ENCODE measurements around the gene KRT31.
"Not testable (repeated sequence)": the region's sequence is repeated elsewhere in the genome, so short reads cannot be mapped to it uniquely, and the experiment has no call there.

Gene KRT31

GRCh38 chr17:41396996-41397660 lies at the start of gene KRT31:
KRT31 (minus strand) TSS chr17:41397608; CDS start chr17:41397539, 69 bp downstream.
- no peak for DNase-seq (ENCODE audit: low read depth)

DNA sequence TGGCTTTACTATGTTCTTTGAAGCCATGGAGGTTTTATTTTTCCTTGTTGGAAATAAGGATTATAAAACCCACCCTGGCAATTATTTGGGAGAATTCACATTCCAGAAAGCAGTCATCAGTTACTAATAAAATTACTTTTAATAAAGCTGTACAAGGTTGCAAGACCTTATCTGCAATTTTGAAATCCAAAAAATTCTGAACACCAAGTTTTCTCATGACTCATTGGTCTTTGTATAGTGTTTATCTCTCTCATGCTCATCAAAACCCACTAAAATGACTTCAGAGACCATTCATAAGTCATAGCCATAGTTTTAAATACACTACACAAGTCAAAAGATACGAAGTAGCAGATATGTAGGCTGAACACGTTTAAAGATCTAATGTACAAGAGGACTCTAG lies 49.4 kb upstream of the KRT31 start:
- no peak for DNase-seq (ENCODE audit: low read depth)

DNA sequence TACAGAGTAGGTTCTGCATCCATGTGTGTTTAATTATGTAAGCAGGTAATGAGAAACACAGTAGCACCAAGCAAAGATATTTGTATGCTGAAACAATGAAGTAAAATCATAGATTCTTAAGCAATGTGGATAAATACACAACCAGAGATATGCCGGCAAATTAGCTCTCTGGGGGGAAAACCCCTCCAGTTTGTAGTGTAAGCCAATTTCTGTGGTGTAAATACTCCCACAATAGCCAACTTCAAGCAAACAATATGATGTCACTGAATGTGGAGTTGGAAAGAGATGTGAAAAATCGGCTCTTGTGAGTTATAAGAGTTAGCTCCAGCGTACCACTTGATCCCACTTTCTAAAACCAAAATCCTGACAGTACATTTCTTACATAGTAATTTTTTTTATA lies 47.2 kb upstream of the KRT31 start:
- DNase-seq (ENCODE audit: low read depth) = no peak

DNA sequence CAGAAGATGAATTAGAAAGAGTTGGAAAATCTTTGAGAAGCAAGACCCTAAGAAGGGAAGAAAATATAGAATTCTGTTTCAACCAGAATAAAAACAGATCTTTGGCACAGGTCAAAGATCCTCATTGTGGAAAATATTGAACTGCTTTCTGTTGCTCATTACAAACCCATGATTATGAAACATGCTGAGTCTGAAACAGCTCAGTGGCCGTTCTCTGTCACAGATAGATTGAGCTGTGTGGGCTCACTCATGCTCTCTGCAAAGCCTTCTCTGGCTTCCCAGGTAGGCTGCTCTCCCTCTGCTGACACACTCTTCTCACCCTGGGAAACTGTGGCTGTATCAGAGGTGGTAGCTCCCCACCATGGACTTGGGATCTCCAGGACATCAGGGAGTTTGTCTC lies 46.8 kb upstream of the KRT31 start:
- no peak for DNase-seq (ENCODE audit: low read depth)

GRCh38 chr17:41442739-41443138 lies 45.3 kb upstream of the KRT31 start:
- DNase-seq (ENCODE audit: low read depth) = no peak

DNA sequence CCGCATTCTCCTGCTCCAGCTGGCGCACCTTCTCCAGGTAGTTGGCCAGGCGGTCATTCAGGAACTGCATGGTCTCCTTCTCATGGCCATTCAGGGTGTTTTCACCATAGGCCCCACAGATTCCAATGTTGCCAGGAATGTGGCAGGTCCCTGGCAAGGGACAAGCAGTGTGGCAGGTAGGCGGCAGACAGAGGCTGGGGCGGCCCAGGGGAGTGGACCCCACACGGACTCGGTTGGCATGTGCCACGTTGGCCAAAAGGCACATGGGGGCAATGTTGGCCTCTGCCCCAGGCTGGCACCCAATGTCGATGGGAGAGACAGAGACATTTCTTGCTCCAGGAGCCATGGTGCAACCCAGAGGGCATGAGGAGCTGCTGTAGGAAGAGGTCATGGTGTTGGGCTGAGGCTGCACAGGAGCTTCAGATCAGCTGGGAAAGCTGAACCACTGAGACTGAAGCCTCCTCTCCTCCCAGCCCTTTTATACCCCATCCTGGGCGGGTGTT lies 43.2 kb upstream of the KRT31 start, which contains the start of gene KRT38:
KRT38 (minus strand) TSS at position 453 of the 503 bp plus-strand sequence; CDS start at position 391, 62 bp downstream.
- no peak for DNase-seq (ENCODE audit: low read depth)

- DNase-seq (ENCODE audit: low read depth) = no peak
Observed at GRCh38 chr17:41439375-41439774, 42.0 kb upstream of the KRT31 start.

DNA sequence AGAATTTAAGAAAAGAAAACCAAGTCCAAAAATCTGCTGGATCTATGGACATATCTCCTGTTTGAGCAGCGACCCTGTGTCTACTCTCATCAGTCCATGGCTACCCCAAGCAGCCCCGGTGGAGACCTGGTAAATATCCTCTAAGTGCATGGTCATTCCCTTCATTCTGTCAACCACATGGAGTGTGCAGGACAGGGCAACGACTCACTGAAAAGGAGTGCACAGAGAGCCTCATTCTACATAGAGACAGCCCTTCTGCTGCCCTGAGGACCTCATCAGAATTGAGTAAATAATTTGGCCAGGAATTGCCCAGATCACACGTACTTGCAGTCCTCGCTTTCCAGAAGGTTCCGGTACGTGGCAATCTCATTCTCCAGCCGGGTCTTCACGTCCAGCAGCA lies 40.4 kb upstream of the KRT31 start:
- no peak for DNase-seq (ENCODE audit: low read depth)

DNA sequence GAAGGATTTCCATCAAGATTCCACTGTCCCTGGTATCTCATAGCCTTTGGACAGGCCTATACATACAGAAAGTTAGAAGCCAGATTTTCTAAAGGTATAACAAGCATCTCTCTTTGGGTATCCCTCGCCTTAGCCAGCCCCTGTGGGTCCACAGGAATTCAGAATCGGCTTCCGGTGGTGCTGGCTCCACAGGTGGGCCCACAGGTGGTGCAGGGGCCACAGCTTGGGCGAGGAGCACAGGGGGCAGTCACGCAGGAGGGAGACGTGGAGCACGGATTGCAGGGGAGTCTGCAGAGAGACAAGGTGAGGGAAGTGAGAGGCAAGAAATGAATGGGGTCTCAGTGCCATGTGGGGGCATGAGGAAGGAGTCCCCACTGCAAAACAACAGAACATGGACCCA lies 39.8 kb upstream of the KRT31 start:
- no peak for DNase-seq (ENCODE audit: low read depth)

DNA sequence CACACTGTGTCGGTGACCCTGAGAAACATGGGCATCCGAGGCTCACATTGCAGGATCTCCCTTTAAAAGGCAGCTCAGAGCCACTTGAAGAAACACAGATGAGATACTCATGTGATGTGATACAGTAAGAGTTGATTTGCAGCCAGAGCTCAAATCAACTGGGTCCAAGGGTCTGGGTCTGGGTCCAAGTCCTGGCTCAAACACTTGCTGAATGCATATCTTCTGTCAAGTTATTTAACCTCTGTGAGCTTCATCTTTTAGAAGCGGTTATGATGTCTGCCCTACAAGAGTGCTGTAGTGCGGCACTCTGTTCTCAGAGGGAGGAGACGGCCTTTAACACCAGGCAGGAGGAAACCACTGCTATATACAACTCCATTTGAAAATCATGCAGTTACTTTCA lies 37.0 kb upstream of the KRT31 start:
- DNase-seq (ENCODE audit: low read depth) = no peak

- DNase-seq (ENCODE audit: low read depth) = no peak
Observed at GRCh38 chr17:41434005-41434404, 36.6 kb upstream of the KRT31 start.

- DNase-seq (ENCODE audit: low read depth) = no peak
Observed at GRCh38 chr17:41433586-41433985, 36.2 kb upstream of the KRT31 start.

DNA sequence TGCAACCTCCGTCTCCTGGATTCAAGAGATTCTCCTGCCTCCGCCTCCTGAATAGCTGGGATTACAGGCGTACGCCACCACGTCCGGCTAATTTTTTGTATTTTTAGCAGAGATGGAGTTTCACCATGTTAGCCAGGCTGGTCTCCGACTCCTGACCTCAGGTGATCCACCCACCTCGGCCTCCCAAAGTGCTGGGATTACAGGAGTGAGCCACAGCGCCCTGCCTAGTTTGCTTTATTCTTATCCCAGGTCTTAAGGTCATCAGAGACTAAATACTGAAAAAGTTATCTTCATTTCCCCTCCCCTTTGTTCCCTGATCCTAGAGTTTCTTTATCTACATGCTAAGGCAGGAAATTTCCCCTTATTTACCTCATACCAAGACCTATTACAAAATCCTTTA lies 33.0 kb upstream of the KRT31 start:
- not testable (repeated sequence) for DNase-seq (ENCODE audit: low read depth)

DNA sequence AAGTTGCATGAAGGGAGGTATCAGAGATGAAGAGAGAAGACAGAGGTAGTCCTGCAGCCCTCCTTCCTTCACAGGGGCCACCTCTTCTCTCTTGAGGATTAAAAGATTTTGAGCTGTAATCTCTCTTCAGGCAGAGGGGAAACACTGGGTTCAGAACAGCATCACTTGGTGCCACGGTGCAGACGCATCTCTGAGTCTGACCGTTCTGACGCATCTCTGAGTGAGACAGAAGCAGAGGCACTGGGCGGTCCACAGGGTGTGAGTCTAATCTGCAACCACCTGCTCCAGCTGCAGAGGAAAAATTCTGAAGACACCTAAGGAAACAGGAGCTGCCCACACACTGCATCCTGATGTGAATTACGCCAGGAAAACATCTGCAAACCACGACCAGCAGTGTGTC lies 32.3 kb upstream of the KRT31 start:
- DNase-seq (ENCODE audit: low read depth) = no peak

DNA sequence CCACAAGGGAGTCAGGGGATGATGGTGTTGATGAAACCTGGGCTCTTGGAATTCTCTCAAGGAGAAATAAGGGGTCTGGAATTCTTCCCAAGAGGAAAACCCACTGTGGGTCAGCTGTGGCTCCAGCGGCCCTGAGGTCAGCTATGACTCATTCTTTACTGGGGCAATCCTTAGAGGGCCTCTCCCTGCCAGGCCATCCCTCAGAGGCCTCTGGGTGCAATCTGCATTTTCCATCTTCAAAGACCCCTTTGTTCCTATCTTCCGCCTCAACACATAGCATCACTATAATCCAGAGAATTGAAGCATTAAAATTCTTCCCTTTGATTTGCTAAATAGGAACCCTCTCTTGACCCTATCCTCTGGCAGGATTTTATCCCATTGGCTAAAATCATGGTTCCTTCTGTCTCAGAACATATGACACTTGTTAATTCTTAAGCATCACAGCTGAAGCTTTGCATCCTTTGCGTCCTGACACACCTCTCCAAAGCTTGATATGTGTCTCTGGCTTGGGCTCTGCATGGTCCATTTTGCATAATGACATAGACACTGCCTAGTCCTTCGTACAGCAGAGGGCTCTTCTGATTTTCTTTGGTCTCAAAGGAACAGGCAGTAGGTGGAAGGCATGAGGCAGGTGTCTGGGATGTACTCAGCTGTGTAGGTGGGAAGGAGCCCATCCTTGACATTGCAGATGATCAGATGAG lies 31.3 kb upstream of the KRT31 start:
- DNase-seq (ENCODE audit: low read depth) = no peak

DNA sequence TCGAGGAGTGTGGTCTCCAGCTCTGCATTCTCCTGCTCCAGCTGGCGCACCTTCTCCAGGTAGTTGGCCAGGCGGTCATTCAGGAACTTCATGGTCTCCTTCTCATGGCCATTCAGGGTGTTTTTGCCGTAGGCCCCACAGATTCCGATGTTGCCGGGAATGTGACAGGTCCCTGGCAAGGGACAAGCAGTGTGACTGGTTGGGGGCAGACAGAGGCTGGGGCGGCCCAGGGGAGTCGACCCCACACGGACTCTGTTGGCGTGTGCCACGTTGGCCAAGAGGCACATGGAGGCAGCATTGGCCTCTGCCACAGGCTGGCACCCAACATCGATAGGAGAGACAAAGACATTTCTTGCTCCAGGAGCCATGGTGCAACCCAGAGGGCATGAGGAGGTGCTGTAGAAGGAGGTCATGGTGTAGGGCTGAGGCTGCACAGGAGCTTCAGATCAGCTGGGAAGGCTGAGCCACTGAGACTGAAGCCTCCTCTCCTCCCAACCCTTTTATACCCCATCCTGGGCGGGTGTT lies 26.8 kb upstream of the KRT31 start, which contains the start of gene KRT37:
KRT37 (minus strand) TSS at position 475 of the 525 bp plus-strand sequence; CDS start at position 413, 62 bp downstream.
- no peak for DNase-seq (ENCODE audit: low read depth)

GRCh38 chr17:41422586-41422985 lies 25.2 kb upstream of the KRT31 start:
- DNase-seq (ENCODE audit: low read depth) = not testable (repeated sequence)

GRCh38 chr17:41421617-41422016 lies 24.2 kb upstream of the KRT31 start:
- DNase-seq (ENCODE audit: low read depth) = no peak

- DNase-seq (ENCODE audit: low read depth) = no peak
Observed at GRCh38 chr17:41421116-41421515, 23.7 kb upstream of the KRT31 start.

- no peak for DNase-seq (ENCODE audit: low read depth)
Observed at GRCh38 chr17:41420134-41420533, 22.7 kb upstream of the KRT31 start.

DNA sequence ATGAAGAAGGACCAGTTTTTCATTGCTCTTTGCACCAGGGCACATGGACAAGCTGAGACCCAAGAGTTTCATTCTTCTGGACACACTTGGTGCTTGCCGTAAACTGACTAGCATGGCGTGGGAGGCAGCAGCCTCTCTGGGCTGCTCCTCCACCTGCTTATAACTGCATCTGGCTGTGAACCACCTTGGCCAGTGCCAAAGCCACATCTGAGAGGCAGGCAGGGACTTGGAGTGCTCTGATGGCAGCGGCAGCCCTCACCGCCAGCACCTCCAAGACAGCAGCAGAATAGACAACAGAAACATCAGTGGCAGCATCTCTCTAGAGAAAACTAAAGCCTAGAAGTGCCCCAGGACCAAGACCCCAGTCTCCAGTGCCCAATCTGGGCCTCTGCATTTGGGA lies 22.3 kb upstream of the KRT31 start:
- DNase-seq (ENCODE audit: low read depth) = no peak

DNA sequence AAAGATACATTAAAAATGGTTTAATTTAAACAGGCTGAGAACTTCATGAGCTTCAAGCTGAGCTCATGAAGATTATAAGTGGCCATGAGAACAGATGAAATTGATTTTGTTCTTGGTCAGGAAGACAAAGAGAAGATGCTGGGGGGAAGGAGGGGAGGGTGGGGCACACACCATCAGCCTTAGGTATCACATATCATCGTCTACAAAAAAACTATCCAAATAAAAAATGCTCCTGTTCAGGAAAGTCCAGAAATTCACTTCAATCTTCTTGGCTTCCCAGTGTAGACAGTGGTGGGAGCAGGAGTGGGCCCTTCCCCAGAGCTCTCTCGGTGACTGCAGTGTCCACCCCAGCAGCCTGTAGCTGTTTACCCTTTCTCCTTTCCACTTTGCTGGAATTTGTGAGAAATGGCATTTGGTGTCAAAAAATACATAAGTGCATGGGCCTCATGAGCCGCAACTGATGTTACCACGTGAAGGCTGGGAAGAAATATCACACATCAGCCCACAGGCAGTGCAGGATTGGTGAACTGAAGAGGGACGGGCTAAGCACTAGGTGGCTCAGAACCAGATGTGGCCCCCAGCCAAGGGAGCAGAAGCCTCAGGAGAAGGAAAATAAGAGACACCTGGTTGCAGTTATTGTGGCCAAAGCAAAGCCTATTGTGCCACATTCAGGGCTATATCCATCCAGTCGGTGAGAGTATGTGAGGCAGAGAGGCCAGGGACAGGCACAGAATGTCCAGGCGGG lies 20.9 kb upstream of the KRT31 start:
- no peak for DNase-seq (ENCODE audit: low read depth)
